Measurements from ENCODE around the gene BHLHE40. TPM values are rescaled to one million over a fixed set of nuclear protein-coding genes. Genes with fewer than 3 reads are reported as not detected.

BHLHE40 gene
- total and polyA plus RNA-seq, 2 experiments from 2014 or later = 1.7 to 2.2 TPM

- TF ChIP-seq EZH2phosphoT487 (IDR thresholded peaks at IDR 0.05; ENCODE audit: unreplicated experiment) = no peak
Observed at GRCh38 chr3:4994144-4994730, 15.0 kb downstream of the BHLHE40 start (continued).

GRCh38 chr3:4994823-4995499 lies 15.7 kb downstream of the BHLHE40 start:
- H3K27ac ChIP-seq (ENCODE audit: low read depth) = no peak overlapping the region
- H3K36me3 Mint-ChIP-seq (ENCODE audit: low read depth) = no peaks in the 10 kb centered on the region
- ATAC-seq (peak; percentile 32; the same call in 2 of the 3 replicates), DNase-seq (ENCODE audit: low spot score) (no peak)
- no peak overlapping the region for H3K27ac Mint-ChIP-seq
- peaks cover 5% of the 10 kb centered on the region; the same call in 1 of the 2 replicates for H3K4me1 ChIP-seq (ENCODE audit: insufficient read depth)
- H3K36me3 ChIP-seq (ENCODE audit: insufficient read depth) = no peaks in the 10 kb centered on the region
- no peaks in the 10 kb centered on the region for H4K20me1 ChIP-seq (replicated peaks; ENCODE audit: insufficient read depth)
- no peak overlapping the region for H3K4me3 ChIP-seq
- H3K9me2 ChIP-seq (ENCODE audit: insufficient read depth) = no peaks in the 10 kb centered on the region
- H3K9me3 Mint-ChIP-seq = no peaks in the 10 kb centered on the region
- no peaks in the 10 kb centered on the region for H3K79me2 ChIP-seq (replicated peaks; ENCODE audit: insufficient read depth)
- no peak overlapping the region for H3K4me3 Mint-ChIP-seq
- H2AFZ ChIP-seq = peak overlapping the region; percentile 32; the same call in 1 of the 2 replicates
- no peaks in the 10 kb centered on the region for H3K27me3 ChIP-seq (ENCODE audit: insufficient read depth)
- no peak overlapping the region for H3K4me2 ChIP-seq
- no peaks in the 10 kb centered on the region for H3F3A ChIP-seq (replicated peaks; ENCODE audit: low read depth)
- peaks cover 17% of the 10 kb centered on the region for H3K4me1 Mint-ChIP-seq
- H3K27me3 Mint-ChIP-seq (ENCODE audit: insufficient read depth, low read depth, poor library complexity) = peaks cover 7% of the 10 kb centered on the region
- TF ChIP-seq, protein P1, sequence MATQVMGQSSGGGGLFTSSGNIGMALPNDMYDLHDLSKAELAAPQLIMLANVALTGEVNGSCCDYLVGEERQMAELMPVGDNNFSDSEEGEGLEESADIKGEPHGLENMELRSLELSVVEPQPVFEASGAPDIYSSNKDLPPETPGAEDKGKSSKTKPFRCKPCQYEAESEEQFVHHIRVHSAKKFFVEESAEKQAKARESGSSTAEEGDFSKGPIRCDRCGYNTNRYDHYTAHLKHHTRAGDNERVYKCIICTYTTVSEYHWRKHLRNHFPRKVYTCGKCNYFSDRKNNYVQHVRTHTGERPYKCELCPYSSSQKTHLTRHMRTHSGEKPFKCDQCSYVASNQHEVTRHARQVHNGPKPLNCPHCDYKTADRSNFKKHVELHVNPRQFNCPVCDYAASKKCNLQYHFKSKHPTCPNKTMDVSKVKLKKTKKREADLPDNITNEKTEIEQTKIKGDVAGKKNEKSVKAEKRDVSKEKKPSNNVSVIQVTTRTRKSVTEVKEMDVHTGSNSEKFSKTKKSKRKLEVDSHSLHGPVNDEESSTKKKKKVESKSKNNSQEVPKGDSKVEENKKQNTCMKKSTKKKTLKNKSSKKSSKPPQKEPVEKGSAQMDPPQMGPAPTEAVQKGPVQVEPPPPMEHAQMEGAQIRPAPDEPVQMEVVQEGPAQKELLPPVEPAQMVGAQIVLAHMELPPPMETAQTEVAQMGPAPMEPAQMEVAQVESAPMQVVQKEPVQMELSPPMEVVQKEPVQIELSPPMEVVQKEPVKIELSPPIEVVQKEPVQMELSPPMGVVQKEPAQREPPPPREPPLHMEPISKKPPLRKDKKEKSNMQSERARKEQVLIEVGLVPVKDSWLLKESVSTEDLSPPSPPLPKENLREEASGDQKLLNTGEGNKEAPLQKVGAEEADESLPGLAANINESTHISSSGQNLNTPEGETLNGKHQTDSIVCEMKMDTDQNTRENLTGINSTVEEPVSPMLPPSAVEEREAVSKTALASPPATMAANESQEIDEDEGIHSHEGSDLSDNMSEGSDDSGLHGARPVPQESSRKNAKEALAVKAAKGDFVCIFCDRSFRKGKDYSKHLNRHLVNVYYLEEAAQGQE (IDR thresholded peaks at IDR 0.05; ENCODE audit: unreplicated experiment) = no peak
- TF ChIP-seq ZNF114 (CRISPR knock-in tag; IDR thresholded peaks at IDR 0.05) (no peak), JUNB (IDR thresholded peaks at IDR 0.05; ENCODE audit: unreplicated experiment) (no peak), ZNF462 (CRISPR knock-in tag; IDR thresholded peaks at IDR 0.05) (no peak), ZNF331 (CRISPR knock-in tag; IDR thresholded peaks at IDR 0.05; ENCODE audit: low read depth) (no peak), NANOG (IDR thresholded peaks at IDR 0.05; ENCODE audit: borderline replicate concordance) (no peak), EZH2phosphoT487 (IDR thresholded peaks at IDR 0.05; ENCODE audit: unreplicated experiment) (no peak), CREB1 (CRISPR knock-in tag; IDR thresholded peaks at IDR 0.05; ENCODE audit: low read depth) (no peak), EZH2 (IDR thresholded peaks at IDR 0.05; ENCODE audit: low read depth, unreplicated experiment) (no peak), POLR2AphosphoS5 (IDR thresholded peaks at IDR 0.05; ENCODE audit: low read depth) (no peak), STAT1 (IDR thresholded peaks at IDR 0.05; ENCODE audit: unreplicated experiment) (no peak)
- TF ChIP-seq, protein P2, sequence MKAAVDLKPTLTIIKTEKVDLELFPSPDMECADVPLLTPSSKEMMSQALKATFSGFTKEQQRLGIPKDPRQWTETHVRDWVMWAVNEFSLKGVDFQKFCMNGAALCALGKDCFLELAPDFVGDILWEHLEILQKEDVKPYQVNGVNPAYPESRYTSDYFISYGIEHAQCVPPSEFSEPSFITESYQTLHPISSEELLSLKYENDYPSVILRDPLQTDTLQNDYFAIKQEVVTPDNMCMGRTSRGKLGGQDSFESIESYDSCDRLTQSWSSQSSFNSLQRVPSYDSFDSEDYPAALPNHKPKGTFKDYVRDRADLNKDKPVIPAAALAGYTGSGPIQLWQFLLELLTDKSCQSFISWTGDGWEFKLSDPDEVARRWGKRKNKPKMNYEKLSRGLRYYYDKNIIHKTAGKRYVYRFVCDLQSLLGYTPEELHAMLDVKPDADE (IDR thresholded peaks at IDR 0.05) = no peak
